CD4-positive, CD25-positive, alpha-beta regulatory T cell (primary cell): ENCODE measurements around the gene FGGY. TPM values are rescaled to one million over a fixed set of nuclear protein-coding genes. Genes with fewer than 3 reads are reported as not detected.
"Not testable (repeated sequence)": the region's sequence is repeated elsewhere in the genome, so short reads cannot be mapped to it uniquely, and the experiment has no call there.

ENCODE experiments used
- ATAC-seq, 2 donors: fragments of 150-1000 bp; cut with Tn5 transposase; one replicate each; pipeline ENCODE4 v1.10.0; 2021; ENCODE audit warnings: low read depth in 2 of 2, moderate number of reproducible peaks in 2 of 2, moderate library complexity in 1 of 2
- DNase-seq, 3 donors: peaks; one replicate each; pipeline versions ENCODE4 v3.0.0 to v3.0.0-alpha.2; 2012 to 2022; ENCODE audit warnings: mixed read lengths in 1 of 3
- H3K27ac ChIP-seq: one replicate; pipeline ENCODE4 v1.7.0; 2013; ENCODE audit warnings: mild to moderate bottlenecking, low read length; ENCODE audit not compliant: insufficient read depth, poor library complexity, severe bottlenecking
- H3K27me3 ChIP-seq: one replicate; pipeline ENCODE4 v1.7.0; 2013; ENCODE audit warnings: low read length; ENCODE audit not compliant: control insufficient read depth, insufficient read depth
- H3K36me3 ChIP-seq: one replicate; pipeline ENCODE4 v1.7.0; 2013; ENCODE audit warnings: mild to moderate bottlenecking, low read length, moderate library complexity; ENCODE audit not compliant: control insufficient read depth, insufficient read depth
- H3K4me1 ChIP-seq: 2 replicates; pipeline ENCODE4 v1.7.0; 2013; ENCODE audit warnings: mild to moderate bottlenecking, low read length; ENCODE audit not compliant: insufficient read depth, control insufficient read depth, poor library complexity, severe bottlenecking
- H3K4me3 ChIP-seq: one replicate; pipeline ENCODE4 v1.7.0; 2013; ENCODE audit warnings: low read depth, mild to moderate bottlenecking, low read length, moderate library complexity
- H3K9me3 ChIP-seq, 2 experiments: 1 replicate in 1 of 2; 2 replicates in 1 of 2; pipeline ENCODE4 v1.7.0; 2013; ENCODE audit warnings: low read length in 2 of 2, mild to moderate bottlenecking in 1 of 2, moderate library complexity in 1 of 2; ENCODE audit not compliant: control insufficient read depth in 2 of 2
- H3K27ac Mint-ChIP-seq, 3 donors: one replicate each; pipeline ENCODE4 v1.8.0; 2020 to 2022; ENCODE audit warnings: mild to moderate bottlenecking in 3 of 3, mixed read lengths in 3 of 3, moderate library complexity in 2 of 3
- H3K27me3 Mint-ChIP-seq: one replicate; pipeline ENCODE4 v1.8.0; 2022; ENCODE audit warnings: mild to moderate bottlenecking, mixed read lengths
- H3K36me3 Mint-ChIP-seq: one replicate; pipeline ENCODE4 v1.8.0; 2020; ENCODE audit warnings: mixed read lengths
- H3K4me1 Mint-ChIP-seq, 4 donors: one replicate each; pipeline ENCODE4 v1.8.0; 2020 to 2022; ENCODE audit warnings: mixed read lengths in 4 of 4, mild to moderate bottlenecking in 1 of 4
- H3K4me3 Mint-ChIP-seq, 4 donors: one replicate each; pipeline ENCODE4 v1.8.0; 2020 to 2022; ENCODE audit warnings: mild to moderate bottlenecking in 4 of 4, mixed read lengths in 4 of 4, moderate library complexity in 3 of 4
- H3K9me3 Mint-ChIP-seq, 7 donors: one replicate each; pipeline ENCODE4 v1.8.0; 2020 to 2022; ENCODE audit warnings: mixed read lengths in 7 of 7, mild to moderate bottlenecking in 3 of 7, moderate library complexity in 2 of 7
- polyA plus RNA-seq, 4 donors: library from polyadenylated mRNA; unstranded; fragments of 300-500 nt; fragmentation: Illumina TruSeq; gene quantifications; one replicate each; pipeline ENCODE4 v1.2.3, GENCODE V29; 2021
- total RNA-seq: library from RNA; stranded (reverse); gene quantifications from one replicate; pipeline ENCODE4 v1.2.3, GENCODE V29; 2022

Gene FGGY
- total and polyA plus RNA-seq, 5 donors from 2014 or later: 1.9 to 7.7 (median 4.5) TPM

DNA sequence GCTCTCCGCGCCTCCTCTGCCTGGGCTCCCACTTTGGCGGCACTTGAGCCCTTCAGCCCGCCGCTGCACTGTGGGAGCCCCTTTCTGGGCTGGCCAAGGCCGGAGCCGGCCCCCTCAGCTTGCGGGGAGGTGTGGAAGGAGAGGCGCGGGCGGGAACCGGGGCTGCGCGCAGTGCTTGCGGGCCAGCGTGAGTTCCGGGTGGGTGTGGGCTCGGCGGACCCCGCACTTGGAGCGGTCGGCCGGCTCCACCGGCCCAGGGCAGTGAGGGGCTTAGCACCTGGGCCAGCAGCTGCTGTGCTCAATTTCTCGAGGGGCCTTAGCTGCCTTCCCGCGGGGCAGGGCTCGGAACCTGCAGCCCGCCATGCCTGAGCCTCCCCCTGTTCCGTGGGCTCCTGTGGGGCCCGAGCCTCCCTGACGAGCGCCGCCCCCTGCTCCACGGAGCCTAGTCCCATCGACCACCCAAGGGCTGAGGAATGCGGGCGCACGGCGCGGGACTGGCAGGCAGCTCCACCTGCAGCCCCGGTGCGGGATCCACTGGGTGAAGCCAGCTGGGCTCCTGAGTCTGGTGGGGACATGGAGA is 175.2 kb downstream of the FGGY start:
- not testable (repeated sequence) for H3K27ac Mint-ChIP-seq, H3K27me3 Mint-ChIP-seq, H3K4me3 Mint-ChIP-seq, H3K27me3 ChIP-seq, H3K4me1 Mint-ChIP-seq, DNase-seq, H3K4me3 ChIP-seq, ATAC-seq, H3K4me1 ChIP-seq, H3K27ac ChIP-seq, H3K9me3 ChIP-seq, H3K36me3 ChIP-seq
- H3K36me3 Mint-ChIP-seq: peaks cover 18% of the 10 kb centered on the region
- peaks cover 0 to 12% (median 4%) of the 10 kb centered on the region in 7 donors for H3K9me3 Mint-ChIP-seq

DNA sequence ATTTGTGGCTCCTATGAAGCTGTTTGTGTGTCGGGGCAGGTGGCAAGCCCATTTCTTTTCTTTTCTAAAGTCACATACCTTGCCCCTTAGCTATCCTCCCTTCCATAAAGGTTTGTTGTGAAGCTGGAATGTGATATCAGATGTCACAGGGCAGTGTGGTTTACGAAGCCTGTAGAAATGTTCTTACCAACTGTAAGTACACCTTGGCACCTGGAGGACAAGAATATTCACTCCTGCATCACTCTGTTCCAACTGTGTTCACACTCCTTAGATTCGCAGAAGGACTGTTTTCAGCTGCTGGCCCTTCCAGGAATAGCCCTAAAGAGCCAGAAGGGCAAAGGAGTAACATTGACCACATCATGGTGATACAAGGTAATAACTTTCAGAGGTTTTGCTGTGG is 176.9 kb downstream of the FGGY start:
- Mint-ChIP-seq H3K27ac (no peak overlapping the region), H3K36me3 (peaks cover 18% of the 10 kb centered on the region), H3K4me1 (no peaks in the 10 kb centered on the region), H3K27me3 (no peaks in the 10 kb centered on the region), H3K4me3 (no peak overlapping the region), H3K9me3 (peaks cover 0 to 11% (median 4%) of the 10 kb centered on the region in 7 donors)
- ATAC-seq: no peak
- H3K9me3 ChIP-seq: no peaks in the 10 kb centered on the region
- H3K36me3 ChIP-seq: no peaks in the 10 kb centered on the region
- no peak for DNase-seq
- H3K4me3 ChIP-seq: no peak overlapping the region
- H3K4me1 ChIP-seq: no peaks in the 10 kb centered on the region
- H3K27me3 ChIP-seq: no peaks in the 10 kb centered on the region
- no peak overlapping the region for H3K27ac ChIP-seq

DNA sequence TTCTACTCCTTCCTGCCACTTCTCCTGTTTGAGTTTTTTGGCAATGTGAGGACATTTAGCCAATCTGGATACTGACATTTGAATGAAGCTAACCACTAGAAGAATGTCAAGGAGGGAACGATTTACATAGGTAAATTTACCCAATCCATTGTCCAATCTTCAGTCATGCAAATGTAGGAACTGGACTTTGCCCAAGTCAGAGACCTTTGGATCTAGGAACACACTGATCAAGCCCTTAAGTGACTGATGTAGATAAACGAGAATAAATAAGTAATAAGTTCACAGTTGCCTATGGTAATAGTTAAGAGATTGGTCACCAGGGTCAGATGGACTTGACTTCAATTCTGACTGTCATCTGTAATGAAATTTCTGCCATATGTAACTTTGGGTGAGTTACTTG is 177.6 kb downstream of the FGGY start:
- H3K36me3 Mint-ChIP-seq: peaks cover 17% of the 10 kb centered on the region
- no peaks in the 10 kb centered on the region for H3K27me3 ChIP-seq
- no peak for ATAC-seq
- H3K9me3 ChIP-seq: no peaks in the 10 kb centered on the region
- peaks cover 0 to 7% (median 4%) of the 10 kb centered on the region in 7 donors for H3K9me3 Mint-ChIP-seq
- no peak overlapping the region for H3K4me3 ChIP-seq
- no peak overlapping the region for H3K27ac ChIP-seq
- DNase-seq: no peak
- no peaks in the 10 kb centered on the region for H3K36me3 ChIP-seq
- no peak overlapping the region for H3K27ac Mint-ChIP-seq
- no peaks in the 10 kb centered on the region for H3K4me1 Mint-ChIP-seq
- no peaks in the 10 kb centered on the region for H3K4me1 ChIP-seq
- no peak overlapping the region for H3K4me3 Mint-ChIP-seq
- no peaks in the 10 kb centered on the region for H3K27me3 Mint-ChIP-seq

DNA sequence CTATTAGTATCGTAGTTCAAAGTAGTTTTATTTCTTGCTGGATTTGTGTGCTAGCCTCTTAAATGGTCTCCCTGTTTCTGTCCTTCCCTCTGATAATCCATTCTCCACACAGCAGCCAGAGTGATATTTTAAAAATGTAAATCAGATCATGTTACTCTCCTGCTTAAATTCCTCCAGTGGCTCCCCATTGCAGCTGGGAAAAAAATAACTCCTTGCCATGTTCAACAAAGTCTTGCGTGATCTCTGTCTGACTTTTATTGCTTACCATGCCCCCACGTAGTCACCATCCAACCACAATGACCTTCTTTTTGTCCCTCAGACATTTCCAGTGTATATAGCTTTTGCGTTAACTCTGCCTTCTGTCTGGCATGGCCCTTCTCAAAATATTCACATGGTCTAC is 178.8 kb downstream of the FGGY start:
- Histone ChIP-seq H3K9me3 (no peaks in the 10 kb centered on the region), H3K4me3 (no peak overlapping the region), H3K27me3 (no peaks in the 10 kb centered on the region), H3K36me3 (no peaks in the 10 kb centered on the region), H3K4me1 (no peaks in the 10 kb centered on the region), H3K27ac (no peak overlapping the region)
- no peaks in the 10 kb centered on the region for H3K27me3 Mint-ChIP-seq
- H3K27ac Mint-ChIP-seq: no peak overlapping the region
- no peak for ATAC-seq
- H3K36me3 Mint-ChIP-seq: peaks cover 13% of the 10 kb centered on the region
- peaks cover 0 to 5% (median 0%) of the 10 kb centered on the region in 7 donors for H3K9me3 Mint-ChIP-seq
- H3K4me3 Mint-ChIP-seq: no peak overlapping the region
- no peak for DNase-seq
- H3K4me1 Mint-ChIP-seq: no peaks in the 10 kb centered on the region

DNA sequence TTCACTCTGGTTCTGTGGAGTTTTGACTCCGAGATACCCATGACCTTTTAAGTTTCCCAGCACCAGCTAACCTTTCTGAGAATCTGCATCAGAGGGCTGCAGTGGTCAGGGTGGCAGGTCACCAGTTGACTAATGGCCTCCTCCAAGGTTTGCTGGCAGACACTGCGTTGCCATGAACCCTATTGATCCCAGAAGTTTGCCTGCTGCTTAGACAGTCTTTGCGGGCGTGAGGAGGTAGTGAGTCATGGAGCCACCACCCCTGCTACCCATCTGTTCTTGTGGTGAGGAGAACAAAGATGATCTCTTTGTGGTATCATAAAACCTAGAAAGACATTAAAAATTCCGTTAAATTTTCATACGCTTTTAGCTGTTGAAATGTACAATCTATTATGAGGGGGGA is 180.4 kb downstream of the FGGY start:
- no peaks in the 10 kb centered on the region for H3K9me3 ChIP-seq
- ATAC-seq: peak; percentile 42 to 43
- no peak overlapping the region for H3K27ac Mint-ChIP-seq

DNA sequence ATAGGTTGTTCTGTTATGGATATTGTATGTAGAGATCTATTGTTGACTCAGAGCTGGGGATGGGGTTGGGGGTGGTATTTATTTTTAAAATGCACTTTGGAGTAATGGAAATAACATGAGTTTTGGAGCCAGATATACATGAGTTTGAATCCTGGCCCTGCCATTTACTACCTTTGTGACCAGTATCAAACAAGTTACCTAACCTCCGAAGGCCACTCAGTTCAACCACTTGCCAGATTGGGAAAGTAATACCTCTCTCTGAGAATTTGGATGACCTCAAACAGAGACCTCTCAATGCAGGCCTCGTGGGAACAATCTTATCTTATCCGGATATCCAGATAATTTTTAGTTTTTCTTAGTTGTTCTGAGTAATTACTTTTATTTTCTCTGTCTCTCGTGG is 181.0 kb downstream of the FGGY start:
- H3K9me3 ChIP-seq: no peaks in the 10 kb centered on the region
- no peak overlapping the region for H3K4me3 ChIP-seq
- no peaks in the 10 kb centered on the region for H3K27me3 ChIP-seq
- peaks cover 5% of the 10 kb centered on the region for H3K36me3 Mint-ChIP-seq
- H3K4me1 ChIP-seq: no peaks in the 10 kb centered on the region
- H3K4me3 Mint-ChIP-seq: no peak overlapping the region
- no peaks in the 10 kb centered on the region for H3K36me3 ChIP-seq
- H3K27ac ChIP-seq: no peak overlapping the region
- no peaks in the 10 kb centered on the region for H3K27me3 Mint-ChIP-seq
- no peak overlapping the region for H3K27ac Mint-ChIP-seq
- H3K9me3 Mint-ChIP-seq: no peaks in the 10 kb centered on the region
- no peaks in the 10 kb centered on the region for H3K4me1 Mint-ChIP-seq
- no peak for DNase-seq
- no peak for ATAC-seq

More for the DNA sequence above, 180.4 kb downstream of the FGGY start:
- Mint-ChIP-seq H3K27me3 (no peaks in the 10 kb centered on the region), H3K4me3 (no peak overlapping the region), H3K9me3 (peaks cover 0 to 4% (median 0%) of the 10 kb centered on the region in 7 donors), H3K4me1 (no peaks in the 10 kb centered on the region), H3K36me3 (peaks cover 5% of the 10 kb centered on the region)
- peak in 1 of 3 donors; percentile 81 for DNase-seq
- Histone ChIP-seq H3K27ac (no peak overlapping the region), H3K36me3 (no peaks in the 10 kb centered on the region), H3K27me3 (no peaks in the 10 kb centered on the region), H3K4me3 (no peak overlapping the region), H3K4me1 (no peaks in the 10 kb centered on the region)

DNA sequence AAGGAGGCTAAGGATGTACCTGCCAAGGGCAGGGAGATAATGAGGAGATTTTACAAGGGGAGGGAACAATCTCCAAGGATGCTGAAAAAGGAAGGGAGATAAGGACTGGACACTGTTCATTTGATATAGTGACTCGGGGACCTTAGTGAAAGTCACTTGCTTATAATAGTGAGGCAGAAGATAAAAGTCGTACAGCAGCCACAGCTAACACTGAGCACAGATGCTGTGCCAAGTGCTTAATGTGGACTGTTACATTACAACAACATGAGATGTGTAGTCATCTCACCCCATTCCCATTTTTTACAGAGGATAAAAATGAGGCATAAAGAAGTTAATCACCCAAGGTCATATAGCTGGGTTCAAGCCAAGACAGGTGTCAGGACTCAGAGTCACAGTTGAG is 181.9 kb downstream of the FGGY start:
- no peaks in the 10 kb centered on the region for H3K9me3 ChIP-seq
- DNase-seq (no peak), ATAC-seq (no peak)
- H3K4me3 ChIP-seq: no peak overlapping the region
- Mint-ChIP-seq H3K36me3 (no peaks in the 10 kb centered on the region), H3K9me3 (no peaks in the 10 kb centered on the region), H3K27me3 (no peaks in the 10 kb centered on the region), H3K4me3 (no peak overlapping the region), H3K4me1 (peaks cover 0 to 6% (median 0%) of the 10 kb centered on the region in 4 donors), H3K27ac (no peak overlapping the region)
- H3K27me3 ChIP-seq: no peaks in the 10 kb centered on the region
- H3K27ac ChIP-seq: no peak overlapping the region
- H3K36me3 ChIP-seq: no peaks in the 10 kb centered on the region
- H3K4me1 ChIP-seq: no peaks in the 10 kb centered on the region

DNA sequence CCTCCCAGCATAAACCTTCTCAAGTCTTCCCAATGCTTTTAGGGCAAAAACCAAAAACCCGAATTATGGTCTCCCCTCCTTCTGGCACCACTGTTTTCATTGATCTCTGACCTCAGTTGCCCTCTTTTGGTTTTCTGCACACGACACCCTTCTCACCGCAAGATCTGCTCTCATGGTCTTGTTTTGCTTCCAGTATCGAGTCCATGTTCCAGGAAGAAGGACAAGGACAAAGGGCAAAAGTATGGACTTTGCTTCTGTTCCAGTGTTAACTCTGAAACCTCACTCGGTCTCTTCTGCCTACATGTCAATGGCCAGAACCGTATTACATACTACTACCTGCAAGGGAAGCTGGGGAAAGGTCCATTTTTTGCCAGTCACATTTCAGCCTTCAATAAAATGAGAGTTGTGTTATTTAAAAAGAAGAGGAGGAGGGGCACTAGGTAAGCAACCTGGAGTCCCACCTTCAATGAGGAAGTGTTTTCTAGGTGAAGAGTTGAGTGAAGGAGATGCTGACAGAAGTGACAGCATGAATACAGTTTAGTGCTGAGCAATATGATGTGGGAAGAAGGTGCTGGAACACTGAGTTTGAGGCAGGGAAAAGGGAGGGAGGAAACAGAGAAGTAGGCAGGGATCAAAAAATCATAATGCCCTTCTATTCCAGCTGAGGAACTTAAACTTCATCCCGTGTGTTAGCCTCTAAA is 183.4 kb downstream of the FGGY start:
- DNase-seq (no peak), ATAC-seq (no peak)
- H3K9me3 Mint-ChIP-seq: no peaks in the 10 kb centered on the region
- no peak overlapping the region for H3K4me3 Mint-ChIP-seq
- H3K27me3 Mint-ChIP-seq: no peaks in the 10 kb centered on the region
- Histone ChIP-seq H3K27ac (no peak overlapping the region), H3K36me3 (no peaks in the 10 kb centered on the region), H3K4me3 (no peak overlapping the region), H3K4me1 (no peaks in the 10 kb centered on the region), H3K9me3 (no peaks in the 10 kb centered on the region), H3K27me3 (no peaks in the 10 kb centered on the region)
- no peaks in the 10 kb centered on the region for H3K36me3 Mint-ChIP-seq
- H3K4me1 Mint-ChIP-seq: peaks cover 0 to 6% (median 0%) of the 10 kb centered on the region in 4 donors
- no peak overlapping the region for H3K27ac Mint-ChIP-seq
